Measurements from ENCODE around the gene CALML5.

Gene CALML5

GRCh38 chr10:5514226-5514850, 15.0 kb upstream of the CALML5 start:
- FAIRE-seq, result no peak

DNA sequence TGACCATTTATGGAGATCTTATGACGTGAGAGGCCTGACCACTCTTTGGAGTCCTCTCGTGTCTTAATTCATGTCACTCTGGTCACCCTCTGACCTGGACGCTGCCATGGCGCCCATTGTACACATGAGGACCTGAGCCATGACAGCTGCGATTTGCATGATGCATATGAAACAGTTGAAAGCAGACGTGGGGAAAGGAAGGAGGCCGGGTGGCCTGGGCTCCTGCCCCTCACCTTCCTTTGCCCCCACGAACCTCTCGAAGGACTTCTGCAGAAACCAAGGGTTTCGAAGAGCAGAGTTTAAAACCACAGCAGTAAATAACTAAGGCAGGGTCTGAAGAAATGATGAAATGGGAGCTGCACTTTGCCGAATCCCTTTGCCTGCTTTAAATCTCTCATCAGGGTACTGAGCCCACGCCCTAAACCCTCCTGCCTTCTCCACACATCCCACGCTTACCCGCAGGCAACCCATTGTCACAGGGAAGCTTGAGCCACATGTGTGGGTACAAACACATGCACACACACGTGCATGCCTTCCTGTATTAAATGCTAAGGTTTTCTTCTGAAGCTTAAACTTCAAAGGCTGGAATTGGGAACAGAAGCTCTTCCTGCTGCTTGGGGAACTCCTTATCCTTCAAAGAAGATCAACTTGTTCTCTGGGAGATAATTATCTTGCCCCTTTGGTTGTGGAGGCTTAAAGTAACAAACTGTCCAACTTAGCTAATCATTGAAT, 13.7 kb upstream of the CALML5 start:
- FAIRE-seq, result no peak

DNA sequence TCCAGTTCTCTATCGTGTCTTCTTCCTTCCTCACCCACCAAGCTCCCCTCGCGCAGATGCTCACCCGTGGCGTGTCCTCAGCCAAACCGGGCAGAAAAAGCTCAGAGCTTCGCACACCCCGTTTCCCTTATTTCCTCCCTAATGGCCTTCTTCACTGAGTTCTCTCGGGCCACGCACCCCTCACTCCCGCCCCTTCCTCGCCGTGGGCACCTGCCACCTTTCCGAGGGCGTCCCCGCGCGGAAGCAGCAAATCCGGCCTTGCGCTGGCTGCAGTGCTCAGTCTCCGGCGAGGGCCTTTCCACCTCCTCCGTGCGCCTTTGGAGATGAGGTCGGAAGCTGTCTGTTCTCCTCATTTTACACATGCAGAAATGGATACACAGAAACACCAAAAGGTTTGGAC, 13.0 kb upstream of the CALML5 start:
- no peak for FAIRE-seq

DNA sequence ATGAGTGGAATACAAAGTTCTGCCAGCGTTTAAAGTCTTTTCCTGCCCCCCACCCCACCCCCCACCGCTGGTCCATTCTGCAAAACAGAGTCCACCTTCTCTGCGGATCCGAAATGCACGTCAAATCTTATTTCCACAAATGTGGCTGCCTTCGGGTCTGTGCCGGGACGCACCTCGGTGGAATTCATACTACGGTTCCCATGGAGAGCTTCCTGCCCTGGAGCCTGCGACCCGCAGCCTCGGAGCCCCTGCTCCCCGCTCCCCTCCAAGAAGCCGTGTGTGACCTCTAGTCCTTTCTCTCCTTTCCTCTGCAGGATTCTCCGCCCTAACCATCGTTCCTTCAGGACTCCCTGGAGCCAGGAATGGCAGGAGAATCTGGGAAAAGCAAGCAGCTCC, 12.5 kb upstream of the CALML5 start:
- no peak for FAIRE-seq

DNA sequence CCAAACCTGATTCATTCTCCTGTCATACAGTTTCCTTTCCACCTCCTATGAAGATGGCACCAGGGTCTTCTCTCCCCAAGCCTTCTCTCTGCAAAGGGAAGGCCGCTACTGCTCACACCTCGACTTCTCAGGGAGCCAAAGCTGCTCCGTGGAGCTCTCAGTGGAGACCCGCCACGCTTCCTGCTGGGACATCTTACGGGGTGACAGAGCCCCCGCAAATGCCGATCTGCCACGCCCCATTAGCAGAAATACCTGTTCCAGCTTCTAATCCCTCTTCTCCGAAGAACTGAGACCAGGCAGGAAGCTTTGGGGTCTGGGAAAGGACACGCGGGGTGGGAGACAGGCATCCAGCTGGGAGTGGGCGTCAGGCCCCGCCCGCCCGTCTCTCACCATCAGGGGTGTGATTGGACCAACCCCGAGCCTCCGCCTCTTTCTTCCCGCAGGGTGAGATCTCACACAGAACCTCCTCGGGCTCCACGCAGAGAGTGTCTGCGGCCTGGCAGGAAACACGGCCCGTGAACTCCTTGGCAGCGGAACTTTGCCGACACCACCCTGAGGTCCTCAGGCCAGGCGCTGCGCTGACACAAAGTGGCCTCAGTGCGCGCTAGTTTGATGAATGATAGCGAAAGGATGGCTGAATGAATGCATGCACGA, 12.0 kb upstream of the CALML5 start:
- FAIRE-seq, result no peak

GRCh38 chr10:5510281-5511072, 11.1 kb upstream of the CALML5 start:
- no peak for FAIRE-seq

- no peak for FAIRE-seq
Measured at GRCh38 chr10:5509691-5510090, 10.3 kb upstream of the CALML5 start.

DNA sequence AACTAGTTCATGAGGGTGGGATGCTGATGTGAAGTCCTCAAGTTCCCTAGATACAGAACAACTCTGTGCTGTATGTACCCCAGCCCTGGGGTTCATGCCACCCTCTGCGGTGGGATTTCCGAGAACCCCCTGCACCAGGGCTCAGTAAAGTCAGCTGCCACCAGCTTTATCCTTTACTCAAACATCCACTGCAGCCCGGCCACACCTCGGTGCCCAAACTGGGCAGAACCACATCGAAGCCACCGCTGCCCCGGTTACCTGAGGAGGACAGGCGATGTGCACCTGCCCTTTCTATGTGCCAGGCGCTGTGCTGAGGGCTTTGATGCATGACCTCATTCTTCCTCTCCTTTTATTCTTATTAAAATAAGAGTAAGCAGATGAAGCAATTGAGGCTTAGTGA, 9.9 kb upstream of the CALML5 start:
- no peak for FAIRE-seq

GRCh38 chr10:5508786-5509185, 9.4 kb upstream of the CALML5 start:
- no peak for FAIRE-seq

DNA sequence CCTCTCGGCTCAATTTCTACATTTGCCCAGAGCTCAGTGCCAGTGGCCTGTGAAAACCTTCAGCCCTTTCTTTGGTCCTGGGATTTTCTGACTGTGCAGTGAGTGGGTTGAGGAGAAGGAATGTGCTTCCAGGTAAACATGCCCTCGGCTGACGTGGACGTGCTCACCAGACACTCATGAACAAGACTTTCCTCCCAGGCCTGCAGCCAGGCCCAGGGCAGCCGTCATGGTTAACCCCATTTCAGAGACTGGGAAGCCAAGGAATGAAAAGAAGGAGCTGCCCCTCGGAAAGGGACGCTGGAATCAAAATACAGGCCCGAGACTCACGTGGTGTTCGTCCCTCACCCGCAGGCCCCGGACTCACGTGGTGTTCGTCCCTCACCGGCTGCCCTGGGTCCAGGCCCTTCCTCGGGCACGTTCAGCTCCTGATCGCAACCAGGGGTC, 8.8 kb upstream of the CALML5 start:
- FAIRE-seq, result no peak

DNA sequence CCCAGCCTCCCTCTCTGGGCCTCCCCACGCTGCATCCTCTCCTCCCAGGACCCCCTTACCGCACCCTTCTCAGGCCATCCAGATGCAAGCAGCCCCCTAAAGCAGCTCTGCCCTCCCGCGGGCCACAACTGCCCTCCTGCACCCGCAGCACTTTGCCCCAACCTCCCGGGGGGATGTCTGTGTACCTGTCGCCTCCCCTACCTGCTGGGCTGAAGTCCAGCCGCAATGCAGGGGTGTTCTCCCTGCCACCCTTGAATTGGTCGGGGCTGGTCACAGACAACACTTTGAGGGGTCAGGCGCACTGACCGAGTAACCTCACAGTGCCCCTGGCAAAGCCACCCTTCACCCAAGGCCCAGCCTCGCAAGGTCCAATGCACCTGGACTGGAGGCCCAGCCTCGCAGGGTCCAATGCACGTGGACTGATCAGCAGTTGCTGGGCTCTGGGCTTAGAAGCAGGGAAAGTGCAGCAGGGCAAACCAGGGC, 8.3 kb upstream of the CALML5 start:
- no peak for FAIRE-seq

DNA sequence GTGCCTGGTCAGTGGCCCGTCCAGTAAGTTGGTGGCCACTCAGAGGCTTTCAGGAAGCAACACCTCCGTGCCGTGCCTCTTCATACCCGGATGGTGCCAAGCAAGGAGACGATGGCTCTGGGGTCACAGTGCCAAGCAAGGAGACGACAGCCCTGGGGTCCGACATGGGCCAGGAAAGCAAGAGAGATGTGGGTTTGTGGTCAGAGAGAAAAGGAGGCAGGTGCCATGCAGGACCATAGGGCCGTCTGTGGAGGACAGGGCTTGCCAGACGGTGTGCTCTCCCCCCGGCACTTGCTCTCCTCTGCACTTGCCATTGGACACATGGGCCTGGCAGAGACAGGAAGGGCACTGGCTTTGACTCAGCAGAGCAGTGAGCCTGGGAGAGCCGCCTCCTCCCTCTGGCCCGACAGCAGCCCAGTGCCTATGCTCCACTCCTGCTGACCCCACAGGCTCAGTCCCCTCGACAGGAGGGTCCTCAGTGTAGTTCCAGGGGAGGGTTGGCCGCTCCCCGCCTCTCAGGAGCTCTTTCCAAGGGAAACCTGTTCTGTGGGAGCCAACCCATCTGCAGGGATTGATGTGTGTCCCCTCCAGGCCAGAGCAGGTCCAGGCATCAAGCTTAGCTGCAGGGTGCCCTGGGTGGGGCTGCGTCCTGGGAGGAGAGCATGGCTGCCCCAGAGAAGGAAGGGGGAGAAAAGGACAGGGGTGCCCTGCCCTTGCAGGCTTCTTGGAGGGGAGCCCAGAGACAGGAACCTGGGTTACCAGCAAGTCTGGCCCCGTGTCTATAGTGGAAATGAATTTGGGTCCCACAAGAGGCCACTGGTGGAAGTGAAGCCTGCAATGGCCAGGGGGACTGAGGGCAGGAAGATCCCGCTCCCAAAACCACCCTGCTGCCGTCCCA, 7.6 kb upstream of the CALML5 start:
- no peak for FAIRE-seq

DNA sequence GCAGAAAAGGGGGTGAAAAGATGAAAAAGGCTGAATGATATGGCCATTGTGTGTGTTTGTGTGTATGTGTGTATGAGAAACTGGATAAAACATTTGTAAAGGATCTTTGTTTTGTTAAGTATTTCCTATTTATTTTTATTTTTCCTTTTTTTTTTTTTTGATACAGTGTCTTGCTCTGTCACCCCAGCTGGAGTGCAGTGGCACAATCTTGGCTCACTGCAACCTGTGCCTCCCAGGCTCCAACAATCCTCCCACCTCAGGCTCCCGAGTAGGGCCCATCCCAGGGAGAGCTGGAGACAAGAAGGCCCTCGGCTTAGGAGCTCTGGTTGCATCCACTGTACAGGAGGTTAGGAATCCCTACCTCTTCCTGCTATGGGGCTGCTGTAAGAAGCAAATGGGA, 6.9 kb upstream of the CALML5 start:
- no peak for FAIRE-seq

DNA sequence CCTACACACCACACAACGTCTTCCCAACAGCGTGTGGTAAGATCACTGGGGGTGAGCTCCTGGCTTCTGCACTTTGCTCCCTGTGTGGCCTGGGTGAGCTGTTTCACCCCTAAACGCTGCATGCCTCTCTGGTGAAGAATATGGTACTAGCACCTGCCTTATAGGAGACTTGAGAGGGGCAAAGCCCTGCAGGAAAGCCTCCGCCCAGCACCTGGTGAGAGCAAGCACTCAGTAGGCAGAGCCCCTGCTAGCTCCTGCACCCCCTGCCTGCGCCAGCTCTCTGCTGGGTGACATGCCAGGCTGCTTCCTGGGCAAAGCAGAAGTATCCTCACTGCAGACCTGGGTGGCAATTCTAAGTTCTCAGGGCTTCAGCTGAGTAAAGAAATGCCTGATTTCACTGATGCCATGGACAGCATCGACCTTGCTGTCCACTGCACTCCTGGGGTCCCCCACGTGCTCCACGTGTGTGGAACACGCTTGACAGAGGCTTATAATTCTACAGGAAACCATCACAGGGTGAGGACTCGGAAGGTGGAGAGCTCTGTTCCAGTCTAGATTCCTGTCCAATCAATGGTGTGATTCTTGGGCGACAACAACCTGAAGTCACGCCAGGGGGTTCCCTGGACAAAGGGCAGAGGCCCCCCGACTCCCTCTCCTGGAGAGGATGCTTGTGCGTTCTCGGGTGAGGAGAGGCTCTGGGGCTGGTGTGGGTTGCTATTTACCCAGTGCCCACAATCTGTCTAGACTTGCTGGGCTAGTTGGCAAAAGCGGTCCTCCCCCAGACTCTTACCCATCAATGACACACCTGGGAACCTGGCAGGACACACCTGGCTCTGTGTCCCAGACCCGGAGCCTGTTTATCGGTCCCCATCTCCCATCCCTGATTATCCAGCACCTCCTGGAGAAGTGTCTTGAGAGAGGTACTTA, 5.0 kb upstream of the CALML5 start:
- FAIRE-seq, result no peak

- no peak for FAIRE-seq
Measured at GRCh38 chr10:5503477-5503835, 4.1 kb upstream of the CALML5 start.

DNA sequence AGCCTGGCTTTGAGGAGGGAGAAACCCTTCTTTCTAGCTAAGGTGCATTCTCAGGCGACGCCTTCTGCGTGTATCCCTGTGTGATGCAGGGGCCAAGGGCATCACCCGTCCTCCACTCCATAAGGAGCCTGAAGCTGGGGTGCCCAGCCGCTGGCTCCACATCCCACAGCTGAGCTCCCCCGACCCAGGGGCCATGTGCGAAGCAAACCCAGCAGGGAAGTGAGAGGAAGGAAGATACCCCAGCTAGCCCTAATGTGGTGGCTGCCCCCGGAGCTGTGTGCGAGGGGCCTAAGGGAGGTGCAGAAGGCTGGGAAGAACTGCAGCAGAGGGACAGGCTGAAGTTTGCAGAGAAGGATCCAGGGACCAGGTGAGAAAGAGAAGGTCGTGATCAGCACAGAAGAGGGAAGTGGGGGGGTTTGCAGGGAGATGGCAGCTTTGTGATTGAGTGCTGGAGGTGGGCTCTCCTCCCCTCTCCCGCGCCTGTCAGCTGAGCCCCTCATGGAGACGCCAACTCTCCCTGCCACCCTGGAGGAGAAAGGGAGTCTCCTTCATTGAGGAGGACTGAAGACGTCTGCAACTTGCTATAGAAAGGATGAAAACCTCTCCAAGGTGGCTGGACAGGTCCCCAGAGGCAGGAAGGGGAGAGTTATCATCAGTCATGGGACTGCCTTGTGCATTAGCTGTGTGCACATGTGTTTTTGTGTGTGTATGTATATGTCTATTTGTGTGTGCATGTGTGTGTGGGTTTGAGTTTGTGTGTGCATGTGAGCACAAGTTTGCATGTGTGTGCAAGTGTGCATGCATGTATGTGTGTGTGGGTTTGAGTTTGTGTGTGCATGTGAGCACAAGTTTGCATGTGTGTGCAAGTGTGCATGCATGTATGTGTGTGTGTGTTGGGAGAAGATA, 3.5 kb upstream of the CALML5 start:
- no peak for FAIRE-seq

GRCh38 chr10:5502061-5502521, 2.7 kb upstream of the CALML5 start:
- FAIRE-seq, result no peak

DNA sequence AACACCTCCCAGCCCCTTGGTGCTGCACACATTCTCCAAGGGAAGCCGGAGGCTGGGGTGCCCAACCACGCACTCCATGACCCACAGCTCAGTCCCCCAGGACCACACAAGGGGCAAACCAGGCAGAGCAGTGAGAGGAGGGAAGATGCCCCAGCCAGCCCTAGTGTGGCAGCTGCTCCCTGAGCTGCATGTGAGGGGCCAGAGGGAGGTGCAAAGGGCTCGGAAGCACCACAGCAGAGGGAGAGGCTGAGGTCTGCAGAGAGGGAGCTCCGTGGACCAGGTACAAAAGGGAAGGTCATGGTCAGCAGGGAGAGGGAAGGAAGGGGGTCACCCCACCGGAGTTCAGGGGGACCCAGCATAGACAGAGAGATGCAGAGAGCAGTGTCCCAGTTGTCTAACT, 1.5 kb upstream of the CALML5 start:
- FAIRE-seq, result no peak

DNA sequence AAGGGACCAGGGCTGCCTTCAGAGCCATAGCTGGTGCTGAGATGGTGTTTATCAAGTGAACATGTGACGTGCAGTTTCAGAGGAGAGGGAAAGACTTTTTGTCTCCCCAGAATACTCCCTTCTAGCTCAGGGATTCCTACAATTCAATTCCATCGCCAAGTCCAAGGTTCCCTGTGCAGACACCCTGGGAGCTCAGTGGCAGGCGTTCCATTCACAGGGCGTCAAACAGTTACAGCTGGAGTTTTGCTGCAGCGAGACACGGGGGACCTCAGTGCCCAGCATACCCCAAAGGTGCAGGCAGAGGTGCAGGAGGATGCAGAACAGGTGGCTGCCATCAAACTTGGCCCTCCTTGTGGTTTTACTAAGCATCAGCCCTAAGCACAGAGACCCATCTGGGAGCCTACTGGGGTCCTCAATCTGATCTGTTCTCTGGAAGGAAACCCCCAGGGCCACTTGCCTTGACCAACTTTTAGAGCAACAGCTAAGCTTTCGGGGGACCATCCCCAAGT, 846 bp upstream of the CALML5 start:
- no peak for FAIRE-seq
